SJSA1 (cell line): ENCODE data around the gene RRP8. TPM values are rescaled to one million over a fixed set of nuclear protein-coding genes. Genes with fewer than 3 reads are reported as not detected.

Experiments
- DNase-seq, 2 experiments: peaks; one replicate each; pipeline ENCODE4 v3.0.0-alpha.2; 2015 to 2020; ENCODE audit warnings: low spot score in 2 of 2, low read depth in 1 of 2
- H3K27ac ChIP-seq: fragments of 250-450 bp; sonication (Bioruptor Pico); 2 replicates; pipeline ENCODE4 v1.5.1; 2020; ENCODE audit warnings: mild to moderate bottlenecking, moderate library complexity
- H3K27me3 ChIP-seq: fragments of 250-450 bp; sonication (Bioruptor Pico); replicated peaks from 2 replicates; pipeline ENCODE4 v1.5.1; 2020; ENCODE audit warnings: mild to moderate bottlenecking, moderate library complexity
- H3K36me3 ChIP-seq: fragments of 250-450 bp; sonication (Bioruptor Pico); 2 replicates; pipeline ENCODE4 v1.5.1; 2020; ENCODE audit warnings: mild to moderate bottlenecking
- H3K4me1 ChIP-seq: fragments of 250-450 bp; sonication (Bioruptor Pico); replicated peaks from 2 replicates; pipeline ENCODE4 v1.6.1; 2021; ENCODE audit warnings: mild to moderate bottlenecking
- H3K4me3 ChIP-seq: fragments of 250-450 bp; sonication (Bioruptor Pico); 2 replicates; pipeline ENCODE4 v1.5.1; 2020; ENCODE audit warnings: mild to moderate bottlenecking
- H3K9me3 ChIP-seq: fragments of 250-450 bp; sonication (Bioruptor Pico); replicated peaks from 2 replicates; pipeline ENCODE4 v1.5.1; 2020; ENCODE audit warnings: mild to moderate bottlenecking
- total RNA-seq: library from RNA; depleted of rRNA; stranded (reverse); fragments of >200 nt; shearing (Covaris generic); gene quantifications from 2 replicates; pipeline ENCODE4 v1.2.3, GENCODE V29; 2014

RRP8 gene
- total RNA-seq, 1 experiment from 2014 or later, result 10.2 TPM

DNA sequence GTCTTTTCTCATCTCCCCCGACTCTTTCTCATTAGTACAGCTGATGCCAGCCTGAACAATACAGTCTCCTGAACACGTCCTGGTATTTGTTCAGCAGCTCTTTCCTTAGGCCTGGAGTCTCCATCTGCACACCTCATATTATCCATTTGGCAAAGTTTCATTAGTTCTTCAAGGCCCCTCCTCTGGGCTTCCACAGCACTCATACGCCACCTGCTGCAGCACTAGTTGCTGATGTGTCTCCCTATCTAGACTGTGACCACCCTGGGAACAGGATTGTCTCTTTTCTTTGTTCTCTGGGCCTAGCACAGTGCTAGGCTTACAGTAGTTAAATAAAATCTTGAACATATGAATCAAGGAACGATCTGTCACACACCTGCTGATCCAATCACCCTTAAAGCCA is 35.0 kb upstream of the RRP8 start:
- no peaks in the 10 kb centered on the region for H3K4me1 ChIP-seq
- no peaks in the 10 kb centered on the region for H3K9me3 ChIP-seq
- no peak overlapping the region for H3K4me3 ChIP-seq
- no peaks in the 10 kb centered on the region for H3K27me3 ChIP-seq
- DNase-seq, result no peak
- no peaks in the 10 kb centered on the region for H3K36me3 ChIP-seq
- H3K27ac ChIP-seq, result no peak overlapping the region

DNA sequence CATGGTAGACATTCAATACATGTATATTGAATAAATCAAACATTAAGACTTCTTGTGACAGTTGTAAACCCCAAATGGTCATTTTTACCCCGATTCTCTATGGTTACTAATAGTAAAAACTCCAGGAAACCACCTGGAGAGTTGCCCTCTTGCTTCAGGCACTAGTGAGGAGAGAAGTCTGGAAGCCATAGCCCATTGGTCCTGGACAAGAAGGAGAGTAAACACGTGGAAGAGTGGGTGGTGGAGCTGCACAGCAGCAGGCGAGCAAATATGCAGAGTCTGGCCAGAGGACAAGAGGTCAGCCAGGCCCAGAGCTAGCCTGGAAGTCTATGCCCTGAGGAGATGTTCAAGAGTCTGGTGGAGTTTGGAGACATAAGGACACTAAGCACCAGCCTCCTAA is 34.5 kb upstream of the RRP8 start:
- no peak for DNase-seq
- no peaks in the 10 kb centered on the region for H3K4me1 ChIP-seq
- H3K27me3 ChIP-seq, result no peaks in the 10 kb centered on the region
- no peak overlapping the region for H3K27ac ChIP-seq
- H3K9me3 ChIP-seq, result no peaks in the 10 kb centered on the region
- no peaks in the 10 kb centered on the region for H3K36me3 ChIP-seq
- no peak overlapping the region for H3K4me3 ChIP-seq

DNA sequence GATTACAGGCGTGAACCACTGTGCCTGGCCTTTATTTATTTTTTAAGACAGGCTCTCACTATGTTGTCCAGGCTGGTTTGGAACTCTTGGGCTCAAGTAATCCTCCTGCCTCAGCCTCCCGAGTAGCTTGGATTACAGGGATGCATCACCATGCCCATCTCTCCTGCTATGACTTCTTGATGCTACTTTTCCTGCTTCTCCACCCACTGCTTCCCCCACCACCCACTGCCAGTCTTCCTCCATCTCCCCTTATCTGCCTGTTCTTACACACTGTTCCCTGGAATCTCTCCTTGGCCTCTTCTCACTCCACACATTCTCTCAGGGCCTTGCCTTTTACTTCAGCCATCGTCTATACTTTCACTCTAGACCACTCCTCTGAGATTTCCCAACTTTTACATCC is 33.1 kb upstream of the RRP8 start:
- no peak for DNase-seq
- no peak overlapping the region for H3K27ac ChIP-seq
- no peak overlapping the region for H3K4me3 ChIP-seq
- no peaks in the 10 kb centered on the region for H3K4me1 ChIP-seq
- no peaks in the 10 kb centered on the region for H3K9me3 ChIP-seq
- no peaks in the 10 kb centered on the region for H3K27me3 ChIP-seq
- H3K36me3 ChIP-seq, result no peaks in the 10 kb centered on the region

DNA sequence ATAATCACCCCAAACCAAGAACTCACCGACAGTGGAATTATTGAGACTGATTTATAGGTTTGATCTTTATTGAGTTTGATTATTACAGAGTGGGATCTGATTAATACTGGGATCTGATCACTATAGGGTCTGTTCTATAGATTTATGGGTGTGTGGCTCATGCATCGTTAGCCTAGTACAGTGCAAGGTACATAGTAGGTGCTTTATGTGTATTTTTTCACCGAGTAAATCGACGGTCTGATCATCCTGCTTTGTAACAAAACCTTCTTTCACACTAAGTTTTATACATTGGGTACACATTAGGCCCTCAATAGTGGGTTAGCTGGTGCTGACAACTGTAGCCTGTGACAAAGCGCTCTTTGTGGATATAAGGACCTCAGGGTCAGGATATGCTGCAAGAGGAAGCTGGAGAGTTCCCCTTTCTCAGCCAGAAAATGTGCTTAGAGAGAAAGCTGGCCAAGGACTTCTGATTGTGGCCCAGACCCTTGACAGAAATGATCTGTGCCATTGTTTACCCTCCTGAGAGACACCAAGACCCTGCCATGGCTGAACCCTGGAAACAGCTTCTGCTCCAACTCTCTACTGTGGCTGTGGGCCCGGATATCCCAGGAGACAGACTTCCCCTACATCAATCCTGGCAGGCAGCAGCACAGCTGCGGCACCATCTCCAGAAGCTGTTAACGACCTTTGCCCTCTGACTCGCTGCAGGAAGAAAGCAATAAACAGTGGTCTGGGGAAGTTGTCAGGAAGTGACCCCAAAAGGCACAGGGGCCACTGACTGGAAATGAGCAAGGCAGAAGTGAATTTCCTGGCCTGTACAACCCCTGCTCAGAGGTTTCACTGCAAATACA is 31.9 kb upstream of the RRP8 start:
- no peaks in the 10 kb centered on the region for H3K9me3 ChIP-seq
- no peaks in the 10 kb centered on the region for H3K27me3 ChIP-seq
- H3K36me3 ChIP-seq, result no peaks in the 10 kb centered on the region
- H3K4me3 ChIP-seq, result no peak overlapping the region
- no peak overlapping the region for H3K27ac ChIP-seq
- DNase-seq, result no peak
- H3K4me1 ChIP-seq, result no peaks in the 10 kb centered on the region

GRCh38 chr11:6634534-6634933 is 31.1 kb upstream of the RRP8 start:
- Histone ChIP-seq H3K9me3 (no peaks in the 10 kb centered on the region), H3K27me3 (no peaks in the 10 kb centered on the region), H3K4me3 (no peak overlapping the region), H3K4me1 (no peaks in the 10 kb centered on the region), H3K27ac (no peak overlapping the region), H3K36me3 (no peaks in the 10 kb centered on the region)
- no peak for DNase-seq

DNA sequence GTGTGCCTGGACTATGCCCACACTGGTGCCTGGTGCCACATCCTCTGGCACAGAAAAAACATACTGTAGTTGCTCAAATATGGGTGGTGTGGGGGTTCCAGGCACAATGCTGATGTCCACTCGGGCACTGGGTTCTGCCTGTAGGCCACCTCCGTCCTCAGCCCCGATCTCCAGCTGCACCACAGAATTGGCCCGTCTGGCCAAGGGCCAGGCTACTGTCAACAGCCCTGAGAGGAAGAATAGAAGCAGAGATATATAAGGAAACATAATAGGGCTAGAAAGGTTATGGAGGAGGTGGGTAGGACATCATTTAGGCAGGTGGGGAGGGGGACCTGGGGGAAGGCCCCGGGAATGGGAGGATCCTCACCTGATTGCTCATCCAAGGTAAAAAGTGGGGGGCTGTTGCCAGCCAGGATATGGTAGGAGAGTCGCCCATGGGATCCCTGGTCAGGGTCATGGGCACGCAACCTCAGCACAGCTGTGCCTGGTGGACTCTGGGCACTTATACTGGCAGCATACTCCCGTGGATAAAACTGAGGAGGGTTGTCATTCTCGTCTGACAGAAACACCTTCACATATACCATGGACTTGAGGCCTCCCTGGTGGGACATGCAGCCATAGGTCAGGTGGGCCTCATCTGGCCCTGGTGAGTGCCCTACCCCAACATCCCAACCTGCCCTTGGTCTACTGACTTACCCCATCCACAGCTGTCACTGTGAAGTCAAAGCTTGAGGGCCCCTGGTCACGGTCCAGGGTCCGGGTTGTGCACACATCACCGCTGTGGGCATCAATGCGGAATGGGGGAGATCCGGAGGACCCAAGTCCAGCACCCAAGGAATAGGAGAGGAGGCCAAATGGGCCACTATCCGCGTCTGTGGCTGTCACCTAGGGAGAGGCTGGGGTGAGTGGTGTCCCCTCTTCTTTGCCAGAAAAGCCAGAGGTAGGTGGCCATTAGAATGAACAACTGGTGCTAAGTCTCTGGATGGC is 30.3 kb upstream of the RRP8 start:
- Histone ChIP-seq H3K27ac (no peak overlapping the region), H3K4me1 (no peaks in the 10 kb centered on the region), H3K36me3 (no peaks in the 10 kb centered on the region), H3K9me3 (no peaks in the 10 kb centered on the region), H3K27me3 (no peaks in the 10 kb centered on the region), H3K4me3 (no peak overlapping the region)
- DNase-seq, result no peak

DNA sequence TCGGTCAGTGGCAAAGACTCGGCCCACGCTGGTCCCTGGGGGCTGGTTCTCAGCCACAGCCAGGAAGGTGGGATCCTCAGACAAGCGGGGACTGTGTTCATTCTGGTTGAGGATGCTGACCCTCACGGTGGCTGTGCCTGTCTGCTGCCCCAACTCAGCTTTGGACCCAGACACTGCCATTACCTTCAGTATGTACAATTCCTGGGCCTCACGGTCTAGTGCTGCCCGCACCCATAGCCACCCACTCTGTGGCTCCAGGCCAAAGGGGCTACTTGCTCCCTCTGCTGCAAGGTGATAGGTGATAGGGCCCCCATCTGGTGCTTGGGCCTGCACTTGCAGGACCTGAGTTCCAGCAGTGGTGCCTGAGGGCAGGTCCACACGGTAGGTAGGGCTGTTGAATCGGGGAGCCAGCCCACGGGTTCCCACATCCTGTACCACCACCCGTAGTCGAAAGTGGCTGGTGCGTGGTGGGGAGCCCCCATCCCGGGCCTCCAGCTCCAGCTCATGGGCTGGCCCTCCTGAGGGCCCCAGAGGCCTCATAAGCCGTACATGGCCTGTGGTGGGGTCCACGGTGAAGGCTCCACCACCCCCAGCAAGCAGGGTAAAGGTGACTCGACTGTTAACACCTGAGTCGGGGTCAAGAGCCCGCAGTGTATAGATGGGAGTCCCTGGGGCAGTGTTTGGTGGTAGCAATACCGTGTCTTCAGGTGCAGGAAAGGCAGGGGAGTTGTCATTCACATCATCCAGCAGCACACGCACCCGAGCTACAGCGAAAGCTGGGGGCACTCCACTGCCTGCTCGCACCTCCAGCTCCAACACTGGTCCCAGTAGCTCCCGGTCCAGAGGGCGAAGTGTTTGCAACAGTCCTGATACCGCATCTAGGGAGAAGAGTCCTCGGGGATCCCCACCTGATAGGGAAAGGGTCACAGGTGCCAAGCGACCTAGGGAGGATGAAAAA is 29.0 kb upstream of the RRP8 start:
- no peaks in the 10 kb centered on the region for H3K27me3 ChIP-seq
- no peak overlapping the region for H3K4me3 ChIP-seq
- H3K4me1 ChIP-seq, result no peaks in the 10 kb centered on the region
- H3K27ac ChIP-seq, result no peak overlapping the region
- no peaks in the 10 kb centered on the region for H3K36me3 ChIP-seq
- no peak for DNase-seq
- H3K9me3 ChIP-seq, result no peaks in the 10 kb centered on the region

DNA sequence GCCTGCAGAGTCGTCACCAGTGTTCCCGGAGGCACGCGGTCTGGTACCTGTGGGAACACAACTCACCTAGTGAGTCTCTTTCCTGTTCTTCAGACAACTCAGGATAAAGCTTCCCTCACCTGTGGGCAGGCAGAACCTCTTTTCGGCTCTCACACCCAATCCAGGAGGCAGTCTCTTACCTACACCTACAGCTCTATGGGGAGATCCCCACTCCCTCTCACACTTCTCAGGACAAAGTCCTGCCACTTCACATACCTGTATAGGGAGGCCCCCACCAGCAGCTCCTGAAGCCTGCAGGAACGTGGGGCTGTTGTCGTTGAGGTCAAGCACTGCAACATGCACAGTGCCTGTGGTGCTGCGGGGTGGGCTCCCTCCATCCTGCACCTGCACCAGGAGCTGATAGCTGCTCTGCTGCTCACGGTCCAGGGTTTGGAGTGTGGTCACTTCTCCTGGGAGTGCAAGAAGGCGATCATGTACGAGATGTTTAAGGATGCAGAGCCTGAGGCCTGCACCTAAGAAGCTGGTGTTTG is 28.0 kb upstream of the RRP8 start:
- Histone ChIP-seq H3K4me3 (no peak overlapping the region), H3K4me1 (no peaks in the 10 kb centered on the region), H3K9me3 (no peaks in the 10 kb centered on the region), H3K36me3 (no peaks in the 10 kb centered on the region), H3K27ac (no peak overlapping the region), H3K27me3 (no peaks in the 10 kb centered on the region)
- no peak for DNase-seq

GRCh38 chr11:6630632-6631291 is 27.3 kb upstream of the RRP8 start:
- H3K4me1 ChIP-seq, result no peaks in the 10 kb centered on the region
- no peak for DNase-seq
- H3K36me3 ChIP-seq, result no peaks in the 10 kb centered on the region

DNA sequence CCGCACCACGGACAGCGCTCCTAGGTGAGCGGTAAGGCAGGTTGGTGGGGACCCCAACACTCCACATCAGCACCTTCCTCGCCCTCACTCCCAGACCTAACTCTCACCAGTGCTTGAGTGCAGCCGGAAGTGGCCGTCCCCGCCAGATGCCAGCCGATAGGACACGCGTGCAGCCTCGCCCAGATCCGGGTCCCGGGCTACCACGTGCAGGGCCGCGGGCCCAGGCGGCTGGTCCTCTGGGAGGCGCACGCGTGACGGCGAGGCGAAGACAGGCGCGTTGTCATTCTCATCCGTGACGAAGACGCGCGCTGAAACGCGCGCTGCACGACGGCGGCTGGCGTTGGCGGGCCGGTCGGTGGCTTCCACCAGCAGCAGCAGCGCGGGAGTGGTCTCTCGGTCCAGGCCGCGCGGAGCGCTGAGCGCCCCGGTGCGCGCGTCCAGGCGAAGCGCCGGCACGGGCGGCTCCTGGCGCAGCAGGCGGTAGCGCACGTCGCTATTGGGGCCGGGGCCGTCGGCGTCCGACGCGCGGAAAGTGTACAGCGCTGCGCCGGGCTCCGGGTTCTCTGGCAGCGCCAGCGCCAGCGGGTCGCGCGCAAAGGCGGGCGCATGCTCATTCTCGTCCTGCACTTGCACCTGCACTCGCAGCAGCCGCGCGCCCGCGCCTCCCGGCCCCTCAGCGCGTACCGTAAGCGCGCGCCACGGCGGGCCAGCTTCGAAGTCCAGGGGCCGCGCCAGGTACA is 26.6 kb upstream of the RRP8 start:
- Histone ChIP-seq H3K27ac (no peak overlapping the region), H3K27me3 (no peaks in the 10 kb centered on the region), H3K4me3 (no peak overlapping the region), H3K36me3 (no peaks in the 10 kb centered on the region), H3K9me3 (no peaks in the 10 kb centered on the region), H3K4me1 (no peaks in the 10 kb centered on the region)
- no peak for DNase-seq

More at GRCh38 chr11:6630632-6631291, 27.3 kb upstream of the RRP8 start:
- Histone ChIP-seq H3K27ac (no peak overlapping the region), H3K9me3 (no peaks in the 10 kb centered on the region), H3K27me3 (no peaks in the 10 kb centered on the region), H3K4me3 (no peak overlapping the region)

GRCh38 chr11:6629573-6629891 is 26.1 kb upstream of the RRP8 start:
- H3K9me3 ChIP-seq, result no peaks in the 10 kb centered on the region
- H3K27ac ChIP-seq, result no peak overlapping the region
- no peaks in the 10 kb centered on the region for H3K4me1 ChIP-seq
- no peaks in the 10 kb centered on the region for H3K36me3 ChIP-seq
- no peak for DNase-seq
- H3K27me3 ChIP-seq, result no peaks in the 10 kb centered on the region
- no peak overlapping the region for H3K4me3 ChIP-seq

GRCh38 chr11:6628526-6628925 is 25.1 kb upstream of the RRP8 start:
- Histone ChIP-seq H3K27ac (no peak overlapping the region), H3K9me3 (no peaks in the 10 kb centered on the region), H3K36me3 (no peaks in the 10 kb centered on the region), H3K27me3 (no peaks in the 10 kb centered on the region), H3K4me3 (no peak overlapping the region), H3K4me1 (no peaks in the 10 kb centered on the region)
- no peak for DNase-seq
